ENCODE measurements around the gene DOHH. TPM values are rescaled to one million over a fixed set of nuclear protein-coding genes. Genes with fewer than 3 reads are reported as not detected.

The DOHH gene
- total and polyA plus RNA-seq, 2 experiments from 2014 or later = 19.0 to 34.7 TPM

- TF ChIP-seq CTCF (conservative IDR thresholded peaks at IDR 0.05; ENCODE audit: low read depth in 2 of 2) (no peak), ZNF331 (CRISPR knock-in tag; IDR thresholded peaks at IDR 0.05; ENCODE audit: low read depth) (no peak), JUNB (IDR thresholded peaks at IDR 0.05; ENCODE audit: unreplicated experiment) (no peak), ETS1 (IDR thresholded peaks at IDR 0.05) (no peak), STAT1 (IDR thresholded peaks at IDR 0.05; ENCODE audit: unreplicated experiment) (no peak)
Observed at GRCh38 chr19:3549816-3550215, 49.3 kb upstream of the DOHH start (continued).

GRCh38 chr19:3548606-3549005 lies 48.1 kb upstream of the DOHH start:
- Histone ChIP-seq H3F3A (replicated peaks; ENCODE audit: low read depth) (peaks cover 6% of the 10 kb centered on the region; the same call in 1 of the 2 replicates), H3K4me2 (no peak overlapping the region), H3K4me3 (no peak overlapping the region), H3K9me2 (ENCODE audit: insufficient read depth) (no peaks in the 10 kb centered on the region), H3K4me1 (ENCODE audit: insufficient read depth) (no peaks in the 10 kb centered on the region), H3K79me2 (replicated peaks; ENCODE audit: insufficient read depth) (no peaks in the 10 kb centered on the region), H4K20me1 (replicated peaks; ENCODE audit: insufficient read depth) (peaks cover 7% of the 10 kb centered on the region), H2AFZ (no peak overlapping the region), H3K27ac (ENCODE audit: low read depth) (no peak overlapping the region), H3K36me3 (ENCODE audit: insufficient read depth) (no peaks in the 10 kb centered on the region), H3K27me3 (ENCODE audit: insufficient read depth) (no peaks in the 10 kb centered on the region)
- Mint-ChIP-seq H3K4me3 (no peak overlapping the region), H3K27ac (no peak overlapping the region), H3K9me3 (no peaks in the 10 kb centered on the region), H3K27me3 (ENCODE audit: insufficient read depth, low read depth, poor library complexity) (peaks cover 15% of the 10 kb centered on the region), H3K4me1 (no peaks in the 10 kb centered on the region; the same call in 2 of the 3 replicates), H3K36me3 (ENCODE audit: low read depth) (peaks cover 7% of the 10 kb centered on the region)
- ATAC-seq (no peak), DNase-seq (ENCODE audit: low spot score) (no peak)
- TF ChIP-seq NANOG (IDR thresholded peaks at IDR 0.05; ENCODE audit: borderline replicate concordance) (no peak), CREB1 (CRISPR knock-in tag; IDR thresholded peaks at IDR 0.05; ENCODE audit: low read depth) (no peak), EZH2 (IDR thresholded peaks at IDR 0.05; ENCODE audit: low read depth, unreplicated experiment) (no peak), JUNB (IDR thresholded peaks at IDR 0.05; ENCODE audit: unreplicated experiment) (no peak), POLR2AphosphoS5 (IDR thresholded peaks at IDR 0.05; ENCODE audit: low read depth) (no peak), ZNF114 (CRISPR knock-in tag; IDR thresholded peaks at IDR 0.05) (no peak), ETS1 (IDR thresholded peaks at IDR 0.05) (no peak), CTCF (conservative IDR thresholded peaks at IDR 0.05; ENCODE audit: low read depth in 2 of 2) (no peak), ZNF331 (CRISPR knock-in tag; IDR thresholded peaks at IDR 0.05; ENCODE audit: low read depth) (no peak), REST (IDR thresholded peaks at IDR 0.05; ENCODE audit: unreplicated experiment) (no peak), STAT1 (IDR thresholded peaks at IDR 0.05; ENCODE audit: unreplicated experiment) (no peak)
